Measurements from ENCODE around the gene CROCC2. TPM values are rescaled to one million over a fixed set of nuclear protein-coding genes. Genes with fewer than 3 reads are reported as not detected.

CROCC2 gene
- total RNA-seq, 4 donors from 2014 or later = 0.07 TPM; not detected in 3

DNA sequence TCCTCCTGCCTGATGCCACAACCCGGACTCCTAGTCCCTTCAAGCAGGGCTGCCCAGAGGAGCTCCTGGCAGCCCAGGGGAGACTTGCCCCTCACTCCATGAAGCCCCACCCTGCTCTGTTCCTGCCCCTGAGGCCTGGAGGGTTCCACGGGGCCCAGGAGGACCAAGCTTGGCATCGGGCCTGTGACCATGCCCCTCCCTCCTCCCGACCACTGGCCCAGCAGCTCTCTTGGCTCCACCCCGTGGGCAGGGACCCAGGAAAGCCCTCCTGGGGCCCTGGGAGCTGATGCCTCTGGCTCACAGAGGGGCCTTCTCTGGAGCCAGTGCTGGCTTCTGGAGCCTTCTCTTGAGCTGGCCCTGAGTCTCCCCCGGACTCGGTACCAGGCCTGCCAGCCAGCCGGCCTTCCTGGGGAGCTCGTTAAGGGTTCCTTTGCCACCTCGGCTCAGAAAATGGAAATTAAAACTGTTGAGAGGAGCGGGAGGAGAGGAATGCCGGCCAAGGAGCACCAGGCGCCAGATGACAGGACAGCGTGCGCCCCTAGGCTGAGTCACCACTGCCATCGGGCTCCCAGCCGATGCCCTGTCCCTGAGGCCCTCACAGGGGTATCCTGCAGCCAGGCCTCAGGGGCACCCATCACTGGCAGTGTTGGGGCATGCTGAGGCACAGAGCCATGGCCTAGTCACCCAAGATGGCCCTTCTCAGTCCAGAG is 51.7 kb downstream of the CROCC2 start:
- H3K36me3 ChIP-seq = no peaks in the 10 kb centered on the region
- no peaks in the 10 kb centered on the region for H3K4me1 ChIP-seq
- DNase-seq = no peak
- H3K27ac ChIP-seq = no peak overlapping the region
- in situ Hi-C loops (cut with MboI; ENCODE audit: low sequenced_read_pairs in 4 of 4) = no loop called here
- no peak for ATAC-seq
- intact Hi-C loops (cut with DNase I; ENCODE audit: low total_unique reads) = no loop called here
- TF ChIP-seq POLR2A (IDR thresholded peaks at IDR 0.05) = no peak
- TF ChIP-seq, protein P1, sequence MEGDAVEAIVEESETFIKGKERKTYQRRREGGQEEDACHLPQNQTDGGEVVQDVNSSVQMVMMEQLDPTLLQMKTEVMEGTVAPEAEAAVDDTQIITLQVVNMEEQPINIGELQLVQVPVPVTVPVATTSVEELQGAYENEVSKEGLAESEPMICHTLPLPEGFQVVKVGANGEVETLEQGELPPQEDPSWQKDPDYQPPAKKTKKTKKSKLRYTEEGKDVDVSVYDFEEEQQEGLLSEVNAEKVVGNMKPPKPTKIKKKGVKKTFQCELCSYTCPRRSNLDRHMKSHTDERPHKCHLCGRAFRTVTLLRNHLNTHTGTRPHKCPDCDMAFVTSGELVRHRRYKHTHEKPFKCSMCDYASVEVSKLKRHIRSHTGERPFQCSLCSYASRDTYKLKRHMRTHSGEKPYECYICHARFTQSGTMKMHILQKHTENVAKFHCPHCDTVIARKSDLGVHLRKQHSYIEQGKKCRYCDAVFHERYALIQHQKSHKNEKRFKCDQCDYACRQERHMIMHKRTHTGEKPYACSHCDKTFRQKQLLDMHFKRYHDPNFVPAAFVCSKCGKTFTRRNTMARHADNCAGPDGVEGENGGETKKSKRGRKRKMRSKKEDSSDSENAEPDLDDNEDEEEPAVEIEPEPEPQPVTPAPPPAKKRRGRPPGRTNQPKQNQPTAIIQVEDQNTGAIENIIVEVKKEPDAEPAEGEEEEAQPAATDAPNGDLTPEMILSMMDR (IDR thresholded peaks at IDR 0.05 in 4 of 5, conservative IDR thresholded peaks at IDR 0.05 in 1 of 5) = no peak
- H3K27me3 ChIP-seq = no peaks in the 10 kb centered on the region
- no peaks in the 10 kb centered on the region for H3K9me3 ChIP-seq
- no peak overlapping the region for H3K4me3 ChIP-seq

GRCh38 chr2:240958366-240959213 is 52.5 kb downstream of the CROCC2 start:
- Histone ChIP-seq H3K4me1 (no peaks in the 10 kb centered on the region), H3K27ac (no peak overlapping the region), H3K4me3 (no peak overlapping the region), H3K9me3 (no peaks in the 10 kb centered on the region), H3K36me3 (no peaks in the 10 kb centered on the region), H3K27me3 (no peaks in the 10 kb centered on the region)
- in situ Hi-C loops (cut with MboI; ENCODE audit: low sequenced_read_pairs in 4 of 4) (no loop called here), intact Hi-C loops (cut with DNase I; ENCODE audit: low total_unique reads) (no loop called here)
- TF ChIP-seq, protein P1 (IDR thresholded peaks at IDR 0.05 in 4 of 5, conservative IDR thresholded peaks at IDR 0.05 in 1 of 5) = no peak
- TF ChIP-seq POLR2A (IDR thresholded peaks at IDR 0.05) = no peak
- DNase-seq = no peak
- no peak for ATAC-seq

GRCh38 chr2:240959214-240959940 is 53.2 kb downstream of the CROCC2 start:
- Histone ChIP-seq H3K27ac (no peak overlapping the region), H3K36me3 (no peaks in the 10 kb centered on the region), H3K9me3 (no peaks in the 10 kb centered on the region), H3K4me1 (no peaks in the 10 kb centered on the region), H3K4me3 (no peak overlapping the region), H3K27me3 (no peaks in the 10 kb centered on the region)
- in situ Hi-C loops (cut with MboI; ENCODE audit: low sequenced_read_pairs in 4 of 4) (no loop called here), intact Hi-C loops (cut with DNase I; ENCODE audit: low total_unique reads) (no loop called here)
- DNase-seq (no peak), ATAC-seq (no peak)
- TF ChIP-seq POLR2A (IDR thresholded peaks at IDR 0.05) = no peak
- TF ChIP-seq, protein P1 (IDR thresholded peaks at IDR 0.05 in 4 of 5, conservative IDR thresholded peaks at IDR 0.05 in 1 of 5) = no peak

DNA sequence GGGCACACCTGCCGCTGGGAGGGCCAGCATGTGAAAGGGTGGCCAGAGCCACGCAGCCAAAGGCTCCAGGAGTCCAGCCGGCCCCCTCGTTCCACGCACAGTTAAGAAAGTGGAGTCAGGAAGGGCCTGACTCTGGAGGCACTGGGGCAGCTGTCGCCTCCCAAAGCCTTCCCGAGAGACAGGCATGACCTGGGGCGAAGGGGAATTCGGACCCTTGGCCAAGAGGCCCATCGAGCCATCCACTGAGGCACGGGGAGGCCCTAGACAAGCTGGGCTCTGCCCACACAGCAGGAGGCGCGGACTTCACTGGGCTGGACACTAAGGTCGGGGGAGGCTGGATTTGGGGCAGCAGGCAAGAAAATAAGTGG is 53.8 kb downstream of the CROCC2 start:
- Histone ChIP-seq H3K4me3 (no peak overlapping the region), H3K27me3 (no peaks in the 10 kb centered on the region), H3K9me3 (no peaks in the 10 kb centered on the region), H3K4me1 (no peaks in the 10 kb centered on the region), H3K27ac (no peak overlapping the region), H3K36me3 (no peaks in the 10 kb centered on the region)
- intact Hi-C loops (cut with DNase I; ENCODE audit: low total_unique reads) = no loop called here
- in situ Hi-C loops (cut with MboI; ENCODE audit: low sequenced_read_pairs in 4 of 4) = no loop called here
- ATAC-seq (no peak), DNase-seq (no peak)
- TF ChIP-seq, protein P1 (IDR thresholded peaks at IDR 0.05 in 4 of 5, conservative IDR thresholded peaks at IDR 0.05 in 1 of 5) = no peak
- no peak for TF ChIP-seq POLR2A (IDR thresholded peaks at IDR 0.05)
